NCI-H1417 (cell line): Measurements from ENCODE around the gene RSL24D1.
"Not testable (repeated sequence)": the region's sequence is repeated elsewhere in the genome, so short reads cannot be mapped to it uniquely, and the experiment has no call there.

Experiments used
- DNase-seq, 3 experiments: peaks; one replicate each; lab custom pipeline; 2025; lab: John Stamatoyannopoulos, UW

Gene RSL24D1

GRCh38 chr15:55218056-55218455, 21.3 kb upstream of the RSL24D1 start:
- DNase-seq, result no peak

GRCh38 chr15:55204464-55204863, 7.7 kb upstream of the RSL24D1 start:
- DNase-seq, result no peak

GRCh38 chr15:55202206-55202605, 5.5 kb upstream of the RSL24D1 start:
- no peak for DNase-seq

GRCh38 chr15:55198706-55199105, 2.0 kb upstream of the RSL24D1 start:
- DNase-seq, result no peak

GRCh38 chr15:55197719-55198118, 978 bp upstream of the RSL24D1 start:
- no peak for DNase-seq

- peak in 1 of 3 experiments; percentile 19 for DNase-seq
Measured at GRCh38 chr15:55197362-55197705, 593 bp upstream of the RSL24D1 start.

GRCh38 chr15:55195996-55196395, 745 bp downstream of the RSL24D1 start:
- DNase-seq, result no peak

- no peak for DNase-seq
Measured at GRCh38 chr15:55194256-55194655, 2.5 kb downstream of the RSL24D1 start.

GRCh38 chr15:55186331-55186730, 10.4 kb downstream of the RSL24D1 start:
- DNase-seq, result no peak

- no peak for DNase-seq
Measured at GRCh38 chr15:55183679-55184078, 13.1 kb downstream of the RSL24D1 start.

GRCh38 chr15:55179141-55179540, 17.6 kb downstream of the RSL24D1 start:
- no peak for DNase-seq

GRCh38 chr15:55170361-55170760, 26.4 kb downstream of the RSL24D1 start:
- DNase-seq, result no peak

GRCh38 chr15:55168350-55168974, 28.3 kb downstream of the RSL24D1 start:
- peak; percentile 15 to 62 (median 43) for DNase-seq

GRCh38 chr15:55164284-55164683, 32.5 kb downstream of the RSL24D1 start:
- no peak for DNase-seq

GRCh38 chr15:55151631-55152030, 45.1 kb downstream of the RSL24D1 start:
- DNase-seq, result peak in 2 of 3 experiments; percentile 1 to 6

- DNase-seq, result not testable (repeated sequence)
Measured at GRCh38 chr15:55143132-55143531, 53.6 kb downstream of the RSL24D1 start.

- no peak for DNase-seq
Measured at GRCh38 chr15:55133972-55134371, 62.8 kb downstream of the RSL24D1 start.

GRCh38 chr15:55132672-55133071, 64.1 kb downstream of the RSL24D1 start:
- no peak for DNase-seq
